RPMI8226 (cell line): ENCODE results near the gene MAS1L.

Experiments
- DNase-seq: peaks from one replicate; pipeline ENCODE4 v3.0.0-alpha.2; 2015

MAS1L gene

GRCh38 chr6:29510202-29510601 is 22.4 kb upstream of the MAS1L start:
- DNase-seq = peak; percentile 28

GRCh38 chr6:29509711-29510110 is 22.0 kb upstream of the MAS1L start:
- DNase-seq = no peak

- no peak for DNase-seq
Observed at GRCh38 chr6:29509239-29509638, 21.5 kb upstream of the MAS1L start.

- no peak for DNase-seq
Observed at GRCh38 chr6:29507319-29507718, 19.6 kb upstream of the MAS1L start.

- DNase-seq = no peak
Observed at GRCh38 chr6:29506446-29507067, 18.8 kb upstream of the MAS1L start.

GRCh38 chr6:29505808-29506207 is 18.1 kb upstream of the MAS1L start:
- no peak for DNase-seq

GRCh38 chr6:29504961-29505360 is 17.2 kb upstream of the MAS1L start:
- DNase-seq = no peak

- DNase-seq = no peak
Observed at GRCh38 chr6:29502597-29502996, 14.8 kb upstream of the MAS1L start.

- DNase-seq = no peak
Observed at GRCh38 chr6:29502181-29502580, 14.4 kb upstream of the MAS1L start.

- no peak for DNase-seq
Observed at GRCh38 chr6:29501106-29501505, 13.3 kb upstream of the MAS1L start.

GRCh38 chr6:29500594-29500993 is 12.8 kb upstream of the MAS1L start:
- DNase-seq = no peak

- no peak for DNase-seq
Observed at GRCh38 chr6:29499704-29500103, 11.9 kb upstream of the MAS1L start.

- no peak for DNase-seq
Observed at GRCh38 chr6:29496961-29497360, 9.2 kb upstream of the MAS1L start.

GRCh38 chr6:29495571-29495970 is 7.8 kb upstream of the MAS1L start:
- DNase-seq = no peak

- DNase-seq = no peak
Observed at GRCh38 chr6:29494131-29494530, 6.4 kb upstream of the MAS1L start.

GRCh38 chr6:29493261-29493660 is 5.5 kb upstream of the MAS1L start:
- no peak for DNase-seq

- DNase-seq = no peak
Observed at GRCh38 chr6:29491574-29491973, 3.8 kb upstream of the MAS1L start.

GRCh38 chr6:29490552-29490951 is 2.8 kb upstream of the MAS1L start:
- DNase-seq = no peak

GRCh38 chr6:29490055-29490454 is 2.3 kb upstream of the MAS1L start:
- DNase-seq = no peak

- DNase-seq = no peak
Observed at GRCh38 chr6:29489286-29489685, 1.5 kb upstream of the MAS1L start.

GRCh38 chr6:29488874-29489273 is 1.1 kb upstream of the MAS1L start:
- no peak for DNase-seq

- DNase-seq = no peak
Observed at GRCh38 chr6:29487131-29487530, 625 bp downstream of the MAS1L start.

GRCh38 chr6:29486577-29486976 is 1.2 kb downstream of the MAS1L start:
- no peak for DNase-seq

- no peak for DNase-seq
Observed at GRCh38 chr6:29483735-29484134, 4.0 kb downstream of the MAS1L start.

GRCh38 chr6:29483186-29483585 is 4.6 kb downstream of the MAS1L start:
- DNase-seq = no peak

- no peak for DNase-seq
Observed at GRCh38 chr6:29479560-29479959, 8.2 kb downstream of the MAS1L start.
